GM12875 (cell line): Measurements from ENCODE around the gene VPS45.
"Not testable (repeated sequence)": the region's sequence is repeated elsewhere in the genome, so short reads cannot be mapped to it uniquely, and the experiment has no call there.

ENCODE experiments used
- H3K4me3 ChIP-seq: one replicate; pipeline ENCODE4 v1.5.1; 2011; ENCODE audit warnings: low read depth, low read length, control low read depth
- CTCF ChIP-seq: IDR thresholded peaks from 2 replicates; pipeline ENCODE4 v1.5.1; 2011; ENCODE audit warnings: low read depth, mild to moderate bottlenecking, control low read depth, inconsistent platforms, low read length, moderate library complexity, borderline replicate concordance; ENCODE audit not compliant: insufficient read depth

The VPS45 gene

GRCh38 chr1:150176593-150176992 lies 109.0 kb downstream of the VPS45 start:
- no peak for TF ChIP-seq CTCF
- no peak overlapping the region for H3K4me3 ChIP-seq

GRCh38 chr1:150178548-150178947 lies 111.0 kb downstream of the VPS45 start:
- no peak overlapping the region for H3K4me3 ChIP-seq
- no peak for TF ChIP-seq CTCF

- H3K4me3 ChIP-seq = no peak overlapping the region
- TF ChIP-seq CTCF = no peak
These were observed 112.3 kb downstream of the VPS45 start for GRCh38 chr1:150179867-150180266.

- H3K4me3 ChIP-seq = no peak overlapping the region
- TF ChIP-seq CTCF = no peak
These were observed 112.9 kb downstream of the VPS45 start for GRCh38 chr1:150180474-150180873.

- H3K4me3 ChIP-seq = no peak overlapping the region
- TF ChIP-seq CTCF = no peak
These were observed 114.7 kb downstream of the VPS45 start for GRCh38 chr1:150182247-150182646.

- no peak for TF ChIP-seq CTCF
- no peak overlapping the region for H3K4me3 ChIP-seq
These were observed 115.5 kb downstream of the VPS45 start for GRCh38 chr1:150183061-150183460.

GRCh38 chr1:150185481-150185880 lies 117.9 kb downstream of the VPS45 start:
- TF ChIP-seq CTCF = no peak
- no peak overlapping the region for H3K4me3 ChIP-seq

GRCh38 chr1:150186438-150186788 lies 118.8 kb downstream of the VPS45 start:
- not testable (repeated sequence) for H3K4me3 ChIP-seq
